Astrocyte of the spinal cord (primary cell): ENCODE measurements around the gene MRPL21.

Experiments
- DNase-seq: peaks from one replicate; pipeline ENCODE4 v3.0.0; 2011; ENCODE audit warnings: low read depth, low spot score
- H3K4me3 ChIP-seq: 2 replicates; pipeline ENCODE4 v1.5.1; 2011; ENCODE audit warnings: low read depth, mild to moderate bottlenecking, low read length, moderate library complexity
- CTCF ChIP-seq: IDR thresholded peaks from 2 replicates; pipeline ENCODE4 v1.5.1; 2012; ENCODE audit warnings: low read depth, mild to moderate bottlenecking, low read length, inconsistent platforms
- in situ Hi-C: cut with HindIII; loops from 2 replicates; pipeline ENCODE4 v1.10.0; 2017; ENCODE audit warnings: low sequenced_read_pairs

Gene MRPL21

GRCh38 chr11:68914761-68915160, 11.1 kb upstream of the MRPL21 start:
- TF ChIP-seq CTCF: no peak
- in situ Hi-C loops: no loop called here
- no peak for DNase-seq

DNA sequence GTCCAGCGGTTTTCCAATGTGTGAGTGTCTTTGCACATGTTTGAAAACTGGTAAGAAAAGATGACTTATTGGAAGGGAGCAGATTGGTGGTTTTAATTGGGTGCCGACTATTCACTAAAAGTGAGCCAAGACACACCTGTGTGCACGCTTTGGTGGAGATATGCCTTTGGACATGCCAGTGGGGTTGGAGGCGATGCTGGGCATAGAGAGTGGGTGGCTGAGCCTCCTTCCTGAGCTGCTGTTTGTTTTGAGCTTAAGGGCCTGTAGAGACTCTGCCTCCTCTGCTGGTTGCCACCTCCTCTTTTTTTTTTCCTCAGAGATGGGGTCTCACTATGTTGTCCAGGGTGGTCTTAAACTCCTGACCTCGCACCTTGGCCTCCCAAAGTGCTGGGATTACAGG, 9.6 kb upstream of the MRPL21 start:
- no peak overlapping the region for H3K4me3 ChIP-seq
- TF ChIP-seq CTCF: no peak
- DNase-seq: no peak
- in situ Hi-C loops: no loop called here

More at GRCh38 chr11:68914761-68915160, 11.1 kb upstream of the MRPL21 start:
- no peak overlapping the region for H3K4me3 ChIP-seq

DNA sequence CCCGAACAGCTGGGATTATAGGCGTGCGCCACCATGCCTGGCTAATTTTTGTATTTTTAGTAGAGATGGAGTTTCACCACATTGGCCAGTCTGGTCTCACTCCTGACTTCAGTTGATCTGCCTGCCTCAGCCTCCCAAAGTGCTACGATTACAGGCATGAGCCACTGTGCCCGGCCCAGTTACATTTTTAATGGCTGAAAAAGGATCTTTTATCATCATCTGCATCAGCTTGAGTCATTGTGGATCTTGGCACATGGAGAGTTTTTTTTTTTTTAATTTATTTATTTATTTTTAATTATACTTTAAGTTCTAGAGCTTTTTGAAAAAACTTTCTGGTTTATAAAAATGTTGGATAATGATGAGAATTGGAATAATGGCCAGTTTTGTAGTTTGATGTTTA, 8.6 kb upstream of the MRPL21 start:
- no peak for TF ChIP-seq CTCF
- in situ Hi-C loops: no loop called here
- DNase-seq: no peak
- no peak overlapping the region for H3K4me3 ChIP-seq

GRCh38 chr11:68911731-68912130, 8.1 kb upstream of the MRPL21 start:
- no peak for TF ChIP-seq CTCF
- no peak for DNase-seq
- H3K4me3 ChIP-seq: no peak overlapping the region
- in situ Hi-C loops: no loop called here

DNA sequence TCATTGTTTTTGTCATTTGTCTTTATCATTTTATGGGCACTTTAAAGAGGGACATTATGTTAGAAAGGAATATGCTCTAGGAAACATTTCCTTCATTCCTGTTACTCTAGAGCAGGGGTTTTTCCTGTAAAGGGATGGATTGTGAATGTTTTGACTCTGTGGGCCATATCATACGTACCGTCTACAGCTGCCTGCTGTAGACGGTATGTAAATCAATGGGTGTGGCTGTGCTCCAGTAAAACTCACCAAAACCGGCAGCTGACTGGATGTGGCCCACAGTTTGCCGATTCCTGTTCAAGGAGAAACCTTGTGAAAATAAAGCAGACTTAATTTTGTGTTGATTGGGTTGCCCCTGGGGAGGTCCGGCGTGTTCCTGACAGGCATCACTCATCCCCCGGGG, 7.3 kb upstream of the MRPL21 start:
- no peak for TF ChIP-seq CTCF
- no peak overlapping the region for H3K4me3 ChIP-seq
- DNase-seq: no peak
- in situ Hi-C loops: no loop called here

DNA sequence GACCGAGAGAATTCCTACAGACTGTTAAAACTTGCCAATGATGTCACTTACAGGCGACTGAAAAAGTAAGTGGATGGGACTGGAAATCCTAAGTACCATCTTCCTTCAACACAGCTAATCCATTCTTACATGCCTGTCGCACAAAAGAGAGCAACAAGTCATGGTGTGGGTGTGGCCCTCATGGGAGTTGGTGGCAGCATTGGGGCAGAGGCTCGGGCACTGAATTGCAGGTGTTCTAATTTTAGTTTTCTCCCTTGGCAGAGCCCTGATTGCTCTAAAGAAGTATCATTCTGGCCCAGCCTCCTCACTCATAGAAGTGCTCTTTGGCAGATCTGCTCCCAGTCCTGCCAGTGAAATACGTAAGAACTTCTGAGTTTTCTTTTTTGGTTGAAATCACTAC, 4.6 kb upstream of the MRPL21 start:
- in situ Hi-C loops: no loop called here
- no peak overlapping the region for H3K4me3 ChIP-seq
- DNase-seq: no peak
- TF ChIP-seq CTCF: no peak
